RWPE2 (cell line): ENCODE results near the gene PFKFB4.
"Not testable (repeated sequence)": the region's sequence is repeated elsewhere in the genome, so short reads cannot be mapped to it uniquely, and the experiment has no call there.

ENCODE experiments used
- ATAC-seq: fragments of 200-7000 bp; cut with Tn5 transposase; 3 replicates; pipeline ENCODE4 v1.9.1; 2021; ENCODE audit warnings: low read depth
- DNase-seq: peaks from one replicate; pipeline ENCODE4 v3.0.0-alpha.2; 2020; ENCODE audit warnings: low spot score
- H3K27ac ChIP-seq: fragments of 450-650 bp; 2 replicates; pipeline ENCODE4 v1.5.1; 2017; ENCODE audit warnings: mild to moderate bottlenecking; ENCODE audit not compliant: poor library complexity, severe bottlenecking
- H3K27me3 ChIP-seq: fragments of 250-450 bp; sonication (Bioruptor Pico); 2 replicates; pipeline ENCODE4 v1.5.1; 2021; ENCODE audit warnings: mild to moderate bottlenecking, moderate library complexity; ENCODE audit not compliant: insufficient read depth, poor library complexity, severe bottlenecking
- H3K36me3 ChIP-seq: fragments of 250-450 bp; sonication (Bioruptor Pico); 2 replicates; pipeline ENCODE4 v1.5.1; 2020; ENCODE audit warnings: low read depth, mild to moderate bottlenecking, moderate library complexity
- H3K4me1 ChIP-seq: fragments of 250-450 bp; sonication (Bioruptor Pico); 2 replicates; pipeline ENCODE4 v1.5.1; 2021; ENCODE audit warnings: mild to moderate bottlenecking, moderate library complexity; ENCODE audit not compliant: insufficient read depth, poor library complexity, severe bottlenecking
- H3K4me3 ChIP-seq: fragments of 250-450 bp; sonication (Bioruptor Pico); 2 replicates; pipeline ENCODE4 v1.5.1; 2021; ENCODE audit warnings: mild to moderate bottlenecking, moderate library complexity; ENCODE audit not compliant: severe bottlenecking
- H3K9me3 ChIP-seq: fragments of 250-450 bp; sonication (Bioruptor Pico); 2 replicates; pipeline ENCODE4 v1.5.1; 2021; ENCODE audit warnings: mild to moderate bottlenecking, moderate library complexity; ENCODE audit not compliant: severe bottlenecking
- CTCF ChIP-seq: fragments of 450-650 bp; IDR thresholded peaks from one replicate; pipeline ENCODE4 v1.5.1; 2017; ENCODE audit warnings: mild to moderate bottlenecking, moderate library complexity; ENCODE audit not compliant: poor library complexity, severe bottlenecking

Gene PFKFB4

GRCh38 chr3:48477959-48478520, 78.6 kb downstream of the PFKFB4 start:
- no peak for ATAC-seq
- TF ChIP-seq CTCF: no peak
- no peak for DNase-seq
- H3K27ac ChIP-seq: no peak overlapping the region
- H3K36me3 ChIP-seq: 0 out of 2 replicates have a peak, but pooled peaks cover 8% of the 10 kb centered on the region
- no peaks in the 10 kb centered on the region for H3K9me3 ChIP-seq
- no peaks in the 10 kb centered on the region for H3K27me3 ChIP-seq
- no peak overlapping the region for H3K4me3 ChIP-seq
- H3K4me1 ChIP-seq: peaks cover 5% of the 10 kb centered on the region

GRCh38 chr3:48476426-48477053, 80.1 kb downstream of the PFKFB4 start:
- Histone ChIP-seq H3K4me3 (no peak overlapping the region), H3K36me3 (0 out of 2 replicates have a peak, but pooled peaks cover 8% of the 10 kb centered on the region), H3K27me3 (no peaks in the 10 kb centered on the region), H3K27ac (no peak overlapping the region), H3K9me3 (no peaks in the 10 kb centered on the region), H3K4me1 (peaks cover 10% of the 10 kb centered on the region)
- DNase-seq: no peak
- ATAC-seq: no peak
- no peak for TF ChIP-seq CTCF

- no peaks in the 10 kb centered on the region for H3K27me3 ChIP-seq
- H3K4me1 ChIP-seq: peaks cover 11% of the 10 kb centered on the region
- H3K36me3 ChIP-seq: peaks cover 3% of the 10 kb centered on the region; the same call in 1 of the 2 replicates
- DNase-seq (no peak), ATAC-seq (no peak)
- no peak for TF ChIP-seq CTCF
- H3K27ac ChIP-seq: no peak overlapping the region
- no peak overlapping the region for H3K4me3 ChIP-seq
- H3K9me3 ChIP-seq: no peaks in the 10 kb centered on the region
Observed at GRCh38 chr3:48475188-48475587, 81.4 kb downstream of the PFKFB4 start.

GRCh38 chr3:48474619-48475018, 82.0 kb downstream of the PFKFB4 start:
- H3K36me3 ChIP-seq: peaks cover 3% of the 10 kb centered on the region; the same call in 1 of the 2 replicates
- TF ChIP-seq CTCF: no peak
- H3K27me3 ChIP-seq: no peaks in the 10 kb centered on the region
- ATAC-seq (no peak), DNase-seq (no peak)
- H3K27ac ChIP-seq: no peak overlapping the region
- H3K4me3 ChIP-seq: no peak overlapping the region
- no peaks in the 10 kb centered on the region for H3K9me3 ChIP-seq
- peaks cover 11% of the 10 kb centered on the region for H3K4me1 ChIP-seq

GRCh38 chr3:48474031-48474430, 82.6 kb downstream of the PFKFB4 start:
- ATAC-seq, H3K36me3 ChIP-seq, DNase-seq, H3K27me3 ChIP-seq, H3K4me3 ChIP-seq, H3K9me3 ChIP-seq: not testable (repeated sequence)
- peak overlapping the region; percentile 85 for H3K27ac ChIP-seq
- H3K4me1 ChIP-seq: peaks cover 11% of the 10 kb centered on the region
